Measurements from ENCODE around the gene KRTAP23-1.

Gene KRTAP23-1

DNA sequence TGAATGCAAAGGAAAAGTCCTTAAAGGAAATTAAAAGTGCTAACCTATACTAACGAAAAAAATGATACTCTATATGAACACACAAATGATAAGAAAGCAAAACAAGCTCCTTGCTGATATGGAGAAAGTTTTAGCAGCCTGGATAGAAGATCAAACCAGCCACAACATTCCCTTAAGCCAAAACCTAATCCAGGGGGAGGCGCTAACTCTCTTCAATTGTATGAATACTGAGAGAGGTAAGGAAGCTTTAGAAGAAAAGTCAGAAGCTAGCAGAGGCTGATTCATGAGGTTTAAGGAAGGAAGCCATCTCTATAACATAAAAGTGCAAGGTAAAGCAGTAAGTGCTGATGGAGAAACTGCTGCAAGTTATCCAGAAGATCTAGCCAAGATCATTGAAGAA, 3.4 kb downstream of the KRTAP23-1 start:
- H4K20me1 ChIP-seq (ENCODE audit: insufficient read depth, low read length, poor library complexity, severe bottlenecking), result no peaks in the 10 kb centered on the region
- H3K9ac ChIP-seq (ENCODE audit: low read depth, low read length, poor library complexity, severe bottlenecking), result no peak overlapping the region
- no peaks in the 10 kb centered on the region for H3K27me3 ChIP-seq (ENCODE audit: insufficient read depth, low read length, poor library complexity, severe bottlenecking)
- no peak overlapping the region for H2AFZ ChIP-seq (ENCODE audit: low read length)
- H3K79me2 ChIP-seq (ENCODE audit: insufficient read depth, low read length), result no peaks in the 10 kb centered on the region
- no peak overlapping the region for H3K4me2 ChIP-seq (ENCODE audit: low read depth, low read length, poor library complexity, severe bottlenecking)
- no peaks in the 10 kb centered on the region for H3K9me2 ChIP-seq (replicated peaks; ENCODE audit: low read depth, low read length)
- H3K4me3 ChIP-seq (ENCODE audit: low read length, poor library complexity, severe bottlenecking), result no peak overlapping the region
- TF ChIP-seq EZH2phosphoT487 (IDR thresholded peaks at IDR 0.05; ENCODE audit: borderline replicate concordance) (no peak), CTCF (conservative IDR thresholded peaks at IDR 0.05; ENCODE audit: low read length) (no peak)
- H3K9me3 ChIP-seq (ENCODE audit: insufficient read depth, low read depth, low read length), result no peaks in the 10 kb centered on the region
- H3K36me3 ChIP-seq (ENCODE audit: insufficient read depth, low read length), result no peaks in the 10 kb centered on the region
- no peaks in the 10 kb centered on the region for H3K4me1 ChIP-seq (ENCODE audit: insufficient read depth, low read length, poor library complexity, severe bottlenecking)
- no peaks in the 10 kb centered on the region for H3F3A ChIP-seq (ENCODE audit: low read depth)

GRCh38 chr21:30340714-30341573, 7.5 kb downstream of the KRTAP23-1 start:
- TF ChIP-seq EZH2phosphoT487 (IDR thresholded peaks at IDR 0.05; ENCODE audit: borderline replicate concordance), result no peak
- peak; percentile 86 for TF ChIP-seq CTCF (conservative IDR thresholded peaks at IDR 0.05; ENCODE audit: low read length)
- no peaks in the 10 kb centered on the region for H4K20me1 ChIP-seq (ENCODE audit: insufficient read depth, low read length, poor library complexity, severe bottlenecking)

GRCh38 chr21:30338717-30339116, 9.7 kb downstream of the KRTAP23-1 start:
- Histone ChIP-seq H3F3A (ENCODE audit: low read depth) (no peaks in the 10 kb centered on the region), H3K36me3 (ENCODE audit: insufficient read depth, low read length) (no peaks in the 10 kb centered on the region), H4K20me1 (ENCODE audit: insufficient read depth, low read length, poor library complexity, severe bottlenecking) (no peaks in the 10 kb centered on the region), H3K9ac (ENCODE audit: low read depth, low read length, poor library complexity, severe bottlenecking) (no peak overlapping the region), H3K9me2 (replicated peaks; ENCODE audit: low read depth, low read length) (no peaks in the 10 kb centered on the region), H3K79me2 (ENCODE audit: insufficient read depth, low read length) (no peaks in the 10 kb centered on the region), H2AFZ (ENCODE audit: low read length) (no peak overlapping the region), H3K4me2 (ENCODE audit: low read depth, low read length, poor library complexity, severe bottlenecking) (no peak overlapping the region), H3K4me1 (ENCODE audit: insufficient read depth, low read length, poor library complexity, severe bottlenecking) (no peaks in the 10 kb centered on the region), H3K4me3 (ENCODE audit: low read length, poor library complexity, severe bottlenecking) (no peak overlapping the region), H3K27me3 (ENCODE audit: insufficient read depth, low read length, poor library complexity, severe bottlenecking) (no peaks in the 10 kb centered on the region), H3K9me3 (ENCODE audit: insufficient read depth, low read depth, low read length) (no peaks in the 10 kb centered on the region)
- TF ChIP-seq CTCF (conservative IDR thresholded peaks at IDR 0.05; ENCODE audit: low read length) (no peak), EZH2phosphoT487 (IDR thresholded peaks at IDR 0.05; ENCODE audit: borderline replicate concordance) (no peak)

More at GRCh38 chr21:30340714-30341573, 7.5 kb downstream of the KRTAP23-1 start:
- H3K9me2 ChIP-seq (replicated peaks; ENCODE audit: low read depth, low read length), result no peaks in the 10 kb centered on the region
- H3K9me3 ChIP-seq (ENCODE audit: insufficient read depth, low read depth, low read length), result no peaks in the 10 kb centered on the region
- H2AFZ ChIP-seq (ENCODE audit: low read length), result no peak overlapping the region
- no peaks in the 10 kb centered on the region for H3K27me3 ChIP-seq (ENCODE audit: insufficient read depth, low read length, poor library complexity, severe bottlenecking)
- H3K79me2 ChIP-seq (ENCODE audit: insufficient read depth, low read length), result no peaks in the 10 kb centered on the region
- H3F3A ChIP-seq (ENCODE audit: low read depth), result no peaks in the 10 kb centered on the region
- H3K9ac ChIP-seq (ENCODE audit: low read depth, low read length, poor library complexity, severe bottlenecking), result no peak overlapping the region
- no peaks in the 10 kb centered on the region for H3K36me3 ChIP-seq (ENCODE audit: insufficient read depth, low read length)
- no peaks in the 10 kb centered on the region for H3K4me1 ChIP-seq (ENCODE audit: insufficient read depth, low read length, poor library complexity, severe bottlenecking)
- no peak overlapping the region for H3K4me3 ChIP-seq (ENCODE audit: low read length, poor library complexity, severe bottlenecking)
- no peak overlapping the region for H3K4me2 ChIP-seq (ENCODE audit: low read depth, low read length, poor library complexity, severe bottlenecking)

All from Loucy (cell line).